Measurements from ENCODE around the gene SMIM38.

The SMIM38 gene

GRCh38 chr11:69129053-69129452 lies 26.7 kb upstream of the SMIM38 start:
- Histone ChIP-seq H3K4me3 (ENCODE audit: low read depth in 1 of 2, low read length in 1 of 2) (no peak overlapping the region), H3K9me3 (no peaks in the 10 kb centered on the region), H3K27ac (no peak overlapping the region), H3K36me3 (no peaks in the 10 kb centered on the region), H3K27me3 (no peaks in the 10 kb centered on the region), H3K4me1 (ENCODE audit: control insufficient read depth in 1 of 2, insufficient read depth in 1 of 2, low read depth in 1 of 2, low read length in 1 of 2) (no peaks in the 10 kb centered on the region)
- TF ChIP-seq CTCF (IDR thresholded peaks at IDR 0.05), result no peak

GRCh38 chr11:69129647-69130046 lies 26.1 kb upstream of the SMIM38 start:
- Histone ChIP-seq H3K27ac (no peak overlapping the region), H3K9me3 (no peaks in the 10 kb centered on the region), H3K4me3 (ENCODE audit: low read depth in 1 of 2, low read length in 1 of 2) (no peak overlapping the region), H3K27me3 (no peaks in the 10 kb centered on the region), H3K4me1 (ENCODE audit: control insufficient read depth in 1 of 2, insufficient read depth in 1 of 2, low read depth in 1 of 2, low read length in 1 of 2) (no peaks in the 10 kb centered on the region), H3K36me3 (no peaks in the 10 kb centered on the region)
- TF ChIP-seq CTCF (IDR thresholded peaks at IDR 0.05), result no peak

GRCh38 chr11:69130654-69131053 lies 25.1 kb upstream of the SMIM38 start:
- H3K4me1 ChIP-seq (ENCODE audit: control insufficient read depth in 1 of 2, insufficient read depth in 1 of 2, low read depth in 1 of 2, low read length in 1 of 2), result no peaks in the 10 kb centered on the region
- H3K27ac ChIP-seq, result no peak overlapping the region
- no peak for TF ChIP-seq CTCF (IDR thresholded peaks at IDR 0.05)
- no peaks in the 10 kb centered on the region for H3K36me3 ChIP-seq
- H3K4me3 ChIP-seq (ENCODE audit: low read depth in 1 of 2, low read length in 1 of 2), result no peak overlapping the region
- no peaks in the 10 kb centered on the region for H3K9me3 ChIP-seq
- H3K27me3 ChIP-seq, result no peaks in the 10 kb centered on the region

GRCh38 chr11:69131121-69131566 lies 24.6 kb upstream of the SMIM38 start:
- Histone ChIP-seq H3K36me3 (no peaks in the 10 kb centered on the region), H3K4me1 (ENCODE audit: control insufficient read depth in 1 of 2, insufficient read depth in 1 of 2, low read depth in 1 of 2, low read length in 1 of 2) (no peaks in the 10 kb centered on the region), H3K27ac (no peak overlapping the region), H3K9me3 (no peaks in the 10 kb centered on the region), H3K4me3 (ENCODE audit: low read depth in 1 of 2, low read length in 1 of 2) (no peak overlapping the region), H3K27me3 (no peaks in the 10 kb centered on the region)
- TF ChIP-seq CTCF (IDR thresholded peaks at IDR 0.05), result no peak

GRCh38 chr11:69131644-69132300 lies 24.0 kb upstream of the SMIM38 start:
- Histone ChIP-seq H3K4me3 (ENCODE audit: low read depth in 1 of 2, low read length in 1 of 2) (no peak overlapping the region), H3K4me1 (ENCODE audit: control insufficient read depth in 1 of 2, insufficient read depth in 1 of 2, low read depth in 1 of 2, low read length in 1 of 2) (no peaks in the 10 kb centered on the region), H3K27me3 (no peaks in the 10 kb centered on the region), H3K27ac (no peak overlapping the region), H3K36me3 (no peaks in the 10 kb centered on the region), H3K9me3 (no peaks in the 10 kb centered on the region)
- no peak for TF ChIP-seq CTCF (IDR thresholded peaks at IDR 0.05)
